Endothelial cell of umbilical vein (primary cell): ENCODE results near the gene TAS2R43. TPM values are rescaled to one million over a fixed set of nuclear protein-coding genes. Genes with fewer than 3 reads are reported as not detected.

ENCODE experiments used
- BruUV-seq: library from RNA; stranded (reverse); fragments of 400-500 nt; replicated peaks from 2 replicates; lab custom pipeline; 2021; lab: Mats Ljungman, UMichigan
- CTCF ChIA-PET: fragments of 300-600, 350-600 bp; sonication (Branson Sonifier 250); formaldehyde crosslinking; loops from one replicate; lab custom pipeline; 2021; ENCODE audit warnings: antibody characterized with exemption, inconsistent platforms; lab: Charles Lee
- POLR2A ChIA-PET: fragments of 300-600, 350-600 bp; sonication (Branson Sonifier 250); formaldehyde crosslinking; loops from one replicate; lab custom pipeline; 2021; ENCODE audit warnings: antibody characterized with exemption, inconsistent platforms; lab: Charles Lee
- DNase-seq: peaks from one replicate; pipeline ENCODE4 v3.0.0-alpha.2; 2011; ENCODE audit warnings: low read depth, low spot score
- FAIRE-seq: peaks from 2 replicates; lab custom pipeline; 2011; peaks lifted over from hg19 to GRCh38; lab: Jason Lieb, UNC
- H2AFZ ChIP-seq: 2 replicates; pipeline ENCODE4 v1.6.0; 2012; ENCODE audit warnings: low read depth, low read length, control low read depth, inconsistent platforms
- H3K27ac ChIP-seq: 2 replicates; pipeline ENCODE4 v1.5.1; 2011; ENCODE audit warnings: low read depth, mild to moderate bottlenecking, control low read depth, low read length, moderate library complexity; ENCODE audit not compliant: insufficient read depth
- H3K27me3 ChIP-seq, 2 experiments: 2 replicates each; pipeline versions ENCODE4 v1.6.0 to v1.6.1; 2011; ENCODE audit warnings: low read length in 2 of 2, mixed read lengths in 1 of 2; ENCODE audit not compliant: control insufficient read depth in 2 of 2, insufficient read depth in 2 of 2
- H3K36me3 ChIP-seq, 2 experiments: 2 replicates in 1 of 2; 3 replicates in 1 of 2; pipeline ENCODE4 v1.5.1; 2011; ENCODE audit warnings: low read length in 2 of 2, mild to moderate bottlenecking in 1 of 2, moderate library complexity in 1 of 2; ENCODE audit not compliant: control insufficient read depth in 2 of 2, insufficient read depth in 2 of 2; ENCODE audit errors: extremely low read depth in 1 of 2
- H3K4me1 ChIP-seq: 3 replicates; pipeline ENCODE4 v1.5.1; 2011; ENCODE audit warnings: mild to moderate bottlenecking, low read length; ENCODE audit not compliant: control insufficient read depth, insufficient read depth; ENCODE audit errors: extremely low read depth
- H3K4me2 ChIP-seq: 2 replicates; pipeline ENCODE4 v1.6.1; 2011; ENCODE audit warnings: low read length, control low read depth, mixed read lengths; ENCODE audit not compliant: insufficient read depth
- H3K4me3 ChIP-seq, 3 experiments: fragments of 200-600 bp in 1 of 3; sonication (generic), shearing (Covaris generic) in 1 of 3; replicated peaks in 1 of 3; 2 replicates each; pipeline ENCODE4 v1.5.1; 2011 to 2016; ENCODE audit warnings: control low read depth in 3 of 3, low read length in 3 of 3, mild to moderate bottlenecking in 2 of 3, inconsistent platforms in 1 of 3, low read depth in 1 of 3, moderate library complexity in 1 of 3; ENCODE audit not compliant: insufficient read depth in 1 of 3
- H3K79me2 ChIP-seq: 2 replicates; pipeline ENCODE4 v1.6.0; 2012; ENCODE audit warnings: low read length, inconsistent platforms; ENCODE audit not compliant: control insufficient read depth, insufficient read depth
- H3K9ac ChIP-seq: replicated peaks from 2 replicates; pipeline ENCODE3; 2011; ENCODE audit warnings: low read length, control low read depth; ENCODE audit not compliant: insufficient read depth; ENCODE audit errors: extremely low read depth
- H3K9me1 ChIP-seq: replicated peaks from 3 replicates; pipeline ENCODE4 v1.6.0; 2011; ENCODE audit warnings: mild to moderate bottlenecking, low read length; ENCODE audit not compliant: control insufficient read depth, insufficient read depth; ENCODE audit errors: extremely low read depth
- H3K9me3 ChIP-seq: replicated peaks from 2 replicates; pipeline ENCODE4 v1.5.1; 2012; ENCODE audit warnings: low read length, inconsistent platforms; ENCODE audit not compliant: control insufficient read depth, insufficient read depth
- H4K20me1 ChIP-seq: replicated peaks from 2 replicates; pipeline ENCODE3; 2011; ENCODE audit warnings: mild to moderate bottlenecking, low read length; ENCODE audit not compliant: control insufficient read depth, insufficient read depth; ENCODE audit errors: extremely low read depth
- CTCF ChIP-seq, 2 donors: IDR thresholded peaks; 1 replicate in 1 of 2; 2 replicates in 1 of 2; pipeline ENCODE4 v1.5.1; 2011; ENCODE audit warnings: low read length in 2 of 2, mild to moderate bottlenecking in 2 of 2, moderate library complexity in 2 of 2, control low read depth in 1 of 2, inconsistent platforms in 1 of 2, low read depth in 1 of 2; ENCODE audit not compliant: insufficient read depth in 1 of 2; ENCODE audit errors: extremely low read depth in 1 of 2
- EZH2 ChIP-seq: IDR thresholded peaks from 2 replicates; pipeline ENCODE4 v1.6.1; 2012; ENCODE audit warnings: borderline replicate concordance, low read depth, mild to moderate bottlenecking, moderate library complexity, low read length, inconsistent platforms; ENCODE audit not compliant: severe bottlenecking
- FOS ChIP-seq: IDR thresholded peaks from 2 replicates; pipeline ENCODE4 v1.6.1; 2011; ENCODE audit warnings: mild to moderate bottlenecking, low read length, moderate library complexity, borderline replicate concordance; ENCODE audit not compliant: insufficient read depth
- GATA2 ChIP-seq: IDR thresholded peaks from 2 replicates; pipeline ENCODE4 v1.7.0; 2011; ENCODE audit warnings: low read depth, mild to moderate bottlenecking, moderate library complexity, mixed read lengths, low read length; ENCODE audit not compliant: insufficient read length, insufficient read depth
- JUN ChIP-seq: IDR thresholded peaks from 2 replicates; pipeline ENCODE4 v1.6.1; 2011; ENCODE audit warnings: borderline replicate concordance, low read depth; ENCODE audit not compliant: insufficient read length, insufficient read depth
- MAX ChIP-seq: IDR thresholded peaks from 2 replicates; pipeline ENCODE4 v1.6.1; 2011; ENCODE audit not compliant: insufficient read depth, insufficient read length
- MYC ChIP-seq: IDR thresholded peaks from one replicate; pipeline ENCODE4 v1.6.1; 2011; ENCODE audit warnings: mild to moderate bottlenecking, low read depth, low read length
- POLR2A ChIP-seq: IDR thresholded peaks from 2 replicates; pipeline ENCODE4 v1.6.1; 2012; ENCODE audit warnings: low read depth, mild to moderate bottlenecking, control low read depth, low read length
- POLR2AphosphoS5 ChIP-seq: IDR thresholded peaks from 2 replicates; pipeline ENCODE4 v1.6.1; 2012; ENCODE audit warnings: low read depth, mild to moderate bottlenecking, control low read depth, low read length, moderate library complexity; ENCODE audit not compliant: insufficient read depth
- dilution Hi-C: fragments of 300-500 bp; cut with MboI; formaldehyde crosslinking; loops from one replicate; pipeline ENCODE4 v1.15.0; 2019; ENCODE audit warnings: low sequenced_read_pairs; ENCODE audit not compliant: extremely low pct_ligation_motif_present
- intact Hi-C: fragments of 100-400 bp; cut with micrococcal nuclease; formaldehyde crosslinking; loops from one replicate; pipeline ENCODE4 v1.10.0; 2022
- polyA plus RNA-seq, 4 experiments: library from polyadenylated mRNA; depleted of rRNA in 3 of 4; stranded (reverse) in 3 of 4; unstranded in 1 of 4; fragments of >200 nt; gene quantifications; 2 replicates each; pipeline versions ENCODE4 v1.2.1 to v1.2.3, GENCODE V29; 2011 to 2012; ENCODE audit warnings: missing spikeins in 1 of 4
- total RNA-seq: library from RNA; stranded (reverse); gene quantifications from 2 replicates; pipeline ENCODE4 v1.2.3, GENCODE V29; 2021

TAS2R43 gene
- total and polyA plus RNA-seq, 2 donors (not counting 3 experiments of a cell fraction or from before 2014, with no cell fraction given): 0.07 to 1.8 TPM

- H3K9me1 ChIP-seq: no peaks in the 10 kb centered on the region
- no TSS peak for BruUV-seq
- POLR2A ChIA-PET: no interaction called here
These were observed 33.1 kb downstream of the TAS2R43 start for GRCh38 chr12:11059041-11059440.

GRCh38 chr12:11055306-11055705 is 36.8 kb downstream of the TAS2R43 start:
- no peaks in the 10 kb centered on the region for H3K9me3 ChIP-seq
- H3K36me3 ChIP-seq: no peaks in the 10 kb centered on the region
- no peaks in the 10 kb centered on the region for H3K4me1 ChIP-seq
- ChIA-PET POLR2A (no interaction called here), CTCF (no interaction called here)
- no peak overlapping the region for H3K4me3 ChIP-seq
- H3K9ac ChIP-seq: no peak overlapping the region
- intact Hi-C loops (loop anchor here (2.0 kb wide), 1 partner anchor 71 kb away; no protein-coding TSS in a partner anchor), dilution Hi-C loops (no loop called here)
- H2AFZ ChIP-seq: no peak overlapping the region
- no peak for FAIRE-seq
- DNase-seq: no peak
- H3K9me1 ChIP-seq: no peaks in the 10 kb centered on the region
- H4K20me1 ChIP-seq: no peaks in the 10 kb centered on the region
- no peak overlapping the region for H3K4me2 ChIP-seq
- H3K27me3 ChIP-seq: no peaks in the 10 kb centered on the region
- no peak overlapping the region for H3K27ac ChIP-seq
- BruUV-seq: no TSS peak
- TF ChIP-seq FOS (no peak), POLR2AphosphoS5 (no peak), POLR2A (no peak), GATA2 (no peak), EZH2 (no peak), MAX (no peak), JUN (no peak), MYC (no peak), CTCF (IDR thresholded peaks at IDR 0.05; ENCODE audit: extremely low read depth in 1 of 2, insufficient read depth in 1 of 2, low read depth in 1 of 2, low read length in 2 of 2) (no peak)
- H3K79me2 ChIP-seq: peaks cover 4% of the 10 kb centered on the region

More at GRCh38 chr12:11059041-11059440, 33.1 kb downstream of the TAS2R43 start:
- no peak overlapping the region for H3K4me3 ChIP-seq
- H2AFZ ChIP-seq: no peak overlapping the region
- no peaks in the 10 kb centered on the region for H3K27me3 ChIP-seq
- no peak overlapping the region for H3K4me2 ChIP-seq
- intact Hi-C loops: no loop called here
- dilution Hi-C loops: no loop called here
- no peak overlapping the region for H3K9ac ChIP-seq
- no peaks in the 10 kb centered on the region for H3K4me1 ChIP-seq
- no peak for FAIRE-seq
- H3K36me3 ChIP-seq: no peaks in the 10 kb centered on the region
- H3K27ac ChIP-seq: no peak overlapping the region
- peaks cover 4% of the 10 kb centered on the region for H3K79me2 ChIP-seq
- no peak for TF ChIP-seq MAX
- no peak for TF ChIP-seq MYC
- TF ChIP-seq GATA2: no peak
- no peak for TF ChIP-seq EZH2
- DNase-seq: no peak
- CTCF ChIA-PET: interaction anchor here (1.7 kb wide), 1 partner anchor 141 kb away, joined by 3 read pairs; no protein-coding TSS in a partner anchor
- no peaks in the 10 kb centered on the region for H3K9me3 ChIP-seq
- H4K20me1 ChIP-seq: no peaks in the 10 kb centered on the region
